ENCODE results near the gene CATSPER1.

The CATSPER1 gene

GRCh38 chr11:66066751-66067150 is 40.5 kb upstream of the CATSPER1 start (continued):
- TF ChIP-seq TCF4 (CRISPR knock-in tag; IDR thresholded peaks at IDR 0.05; ENCODE audit: borderline replicate concordance) (no peak), ZFP30 (CRISPR knock-in tag; IDR thresholded peaks at IDR 0.05) (no peak), ZFP3 (CRISPR knock-in tag; IDR thresholded peaks at IDR 0.05) (no peak), ZC3H10 (CRISPR knock-in tag; IDR thresholded peaks at IDR 0.05) (no peak), ISL1 (CRISPR knock-in tag; IDR thresholded peaks at IDR 0.05) (no peak)

GRCh38 chr11:66064571-66064970 is 38.3 kb upstream of the CATSPER1 start:
- no peak for ATAC-seq
- TF ChIP-seq ZFP30 (CRISPR knock-in tag; IDR thresholded peaks at IDR 0.05) (no peak), PATZ1 (CRISPR knock-in tag; IDR thresholded peaks at IDR 0.05; ENCODE audit: borderline replicate concordance) (no peak), BACH2 (CRISPR knock-in tag; IDR thresholded peaks at IDR 0.05; ENCODE audit: borderline replicate concordance) (no peak), TSHZ2 (CRISPR knock-in tag; IDR thresholded peaks at IDR 0.05) (no peak), GLIS3 (CRISPR knock-in tag; IDR thresholded peaks at IDR 0.05) (no peak), ARNTL (CRISPR knock-in tag; IDR thresholded peaks at IDR 0.05; ENCODE audit: borderline replicate concordance, low read depth) (no peak), CSRNP3 (CRISPR knock-in tag; IDR thresholded peaks at IDR 0.05) (no peak), ESRRG (CRISPR knock-in tag; IDR thresholded peaks at IDR 0.05) (no peak), OSR1 (CRISPR knock-in tag; IDR thresholded peaks at IDR 0.05) (no peak), SNAI2 (CRISPR knock-in tag; IDR thresholded peaks at IDR 0.05) (no peak), CSDC2 (CRISPR knock-in tag; IDR thresholded peaks at IDR 0.05) (no peak), POU6F1 (CRISPR knock-in tag; IDR thresholded peaks at IDR 0.05; ENCODE audit: borderline replicate concordance, low read depth) (no peak), ZNF70 (CRISPR knock-in tag; IDR thresholded peaks at IDR 0.05) (no peak), ISL1 (CRISPR knock-in tag; IDR thresholded peaks at IDR 0.05) (no peak), RARB (CRISPR knock-in tag; IDR thresholded peaks at IDR 0.05) (no peak), ZC3H10 (CRISPR knock-in tag; IDR thresholded peaks at IDR 0.05) (no peak), ZNF8 (CRISPR knock-in tag; IDR thresholded peaks at IDR 0.05) (no peak), ZNF565 (CRISPR knock-in tag; conservative IDR thresholded peaks at IDR 0.05; ENCODE audit: low read depth) (no peak), ZFP3 (CRISPR knock-in tag; IDR thresholded peaks at IDR 0.05) (no peak)

DNA sequence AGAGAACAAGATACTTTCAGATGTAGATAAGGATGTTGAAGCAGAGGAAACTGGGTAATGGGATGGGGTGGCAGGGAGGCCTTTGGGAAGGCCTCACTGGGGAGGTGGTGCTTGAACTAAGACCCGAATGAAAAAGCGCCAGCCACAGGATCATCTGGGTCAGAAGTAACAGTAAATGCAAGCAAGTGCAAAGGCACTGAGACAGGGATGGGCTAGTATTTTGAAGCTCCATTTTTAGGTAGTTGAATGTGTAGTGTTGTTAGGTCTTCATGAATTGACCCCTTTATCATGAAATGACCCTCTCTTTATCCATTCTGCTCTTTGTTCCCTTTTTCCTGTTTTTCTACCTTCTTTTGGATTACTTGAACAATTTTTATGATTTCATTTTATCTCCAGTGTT is 37.6 kb upstream of the CATSPER1 start:
- ATAC-seq: no peak
- no peak for TF ChIP-seq TOX (CRISPR knock-in tag; IDR thresholded peaks at IDR 0.05; ENCODE audit: borderline replicate concordance)
- no peak for TF ChIP-seq ISL1 (CRISPR knock-in tag; IDR thresholded peaks at IDR 0.05)
- TF ChIP-seq PPARA (CRISPR knock-in tag; IDR thresholded peaks at IDR 0.05; ENCODE audit: borderline replicate concordance): no peak
- TF ChIP-seq CSRNP3 (CRISPR knock-in tag; IDR thresholded peaks at IDR 0.05): no peak
- no peak for TF ChIP-seq RARB (CRISPR knock-in tag; IDR thresholded peaks at IDR 0.05)
